GM12878 (cell line): ENCODE measurements around the gene COX6B1. TPM values are rescaled to one million over a fixed set of nuclear protein-coding genes. Genes with fewer than 3 reads are reported as not detected.

Source experiments
- CEBPB ChIP-seq, 2 experiments: fragments of 150-350 bp in 1 of 2; IDR thresholded peaks; 2 replicates each; pipeline ENCODE4 v1.6.1; 2012 to 2014; ENCODE audit warnings: low read depth in 2 of 2, low read length in 2 of 2, borderline replicate concordance in 1 of 2, inconsistent platforms in 1 of 2
- FOXK2 ChIP-seq: fragments of 450-650 bp; IDR thresholded peaks from 2 replicates; pipeline ENCODE4 v1.6.1; 2017; ENCODE audit warnings: mild to moderate bottlenecking, moderate library complexity
- FOXM1 ChIP-seq: IDR thresholded peaks from 2 replicates; pipeline ENCODE4 v1.6.1; 2012; ENCODE audit warnings: low read depth, mild to moderate bottlenecking, inconsistent platforms, low read length, moderate library complexity
- GABPA ChIP-seq: IDR thresholded peaks from 2 replicates; pipeline ENCODE4 v1.6.1; 2014; ENCODE audit warnings: antibody characterized with exemption, low read depth, mild to moderate bottlenecking, inconsistent platforms
- HDAC2 ChIP-seq: fragments of 200-600 bp; sonication (generic); IDR thresholded peaks from 2 replicates; pipeline ENCODE4 v1.6.1; 2017
- IRF4 ChIP-seq: IDR thresholded peaks from 2 replicates; pipeline ENCODE4 v1.6.1; 2011; ENCODE audit warnings: low read depth, low read length
- JUND ChIP-seq: IDR thresholded peaks from 2 replicates; pipeline ENCODE4 v1.6.1; 2012; ENCODE audit warnings: low read depth, mild to moderate bottlenecking, low read length, improper control_type of control experiment, moderate library complexity
- LARP7 ChIP-seq: fragments of 450-650 bp; IDR thresholded peaks from 2 replicates; pipeline ENCODE4 v1.6.1; 2017; ENCODE audit warnings: mild to moderate bottlenecking
- MTA2 ChIP-seq: fragments of 450-650 bp; IDR thresholded peaks from 2 replicates; pipeline ENCODE4 v1.6.1; 2016; ENCODE audit warnings: low read depth, mild to moderate bottlenecking, moderate library complexity
- MXI1 ChIP-seq: fragments of 150-350 bp; IDR thresholded peaks from 2 replicates; pipeline ENCODE4 v1.6.1; 2011; ENCODE audit warnings: low read depth, mild to moderate bottlenecking, inconsistent platforms, low read length, improper control_type of control experiment
- PAX5 ChIP-seq: IDR thresholded peaks from 2 replicates; pipeline ENCODE4 v1.6.1; 2011; ENCODE audit warnings: low read depth, low read length, borderline replicate concordance
- SIN3A ChIP-seq: IDR thresholded peaks from 2 replicates; pipeline ENCODE4 v1.6.1; 2012; ENCODE audit warnings: low read depth, low read length, improper control_type of control experiment
- SMAD5 ChIP-seq: IDR thresholded peaks from 2 replicates; pipeline ENCODE4 v1.6.1; 2016; ENCODE audit warnings: antibody characterized with exemption, low read depth
- TAF1 ChIP-seq: IDR thresholded peaks from 2 replicates; pipeline ENCODE4 v1.6.1; 2011; ENCODE audit warnings: mild to moderate bottlenecking, low read depth, low read length, borderline replicate concordance
- TCF3 ChIP-seq: IDR thresholded peaks from 2 replicates; pipeline ENCODE4 v1.6.1; 2012; ENCODE audit warnings: low read depth, mild to moderate bottlenecking, low read length, borderline replicate concordance; ENCODE audit not compliant: insufficient read depth
- ZBED1 ChIP-seq: IDR thresholded peaks from 2 replicates; pipeline ENCODE4 v1.6.1; 2016; ENCODE audit warnings: borderline replicate concordance
- ZNF217 ChIP-seq: fragments of 450-650 bp; IDR thresholded peaks from 2 replicates; pipeline ENCODE4 v1.6.1; 2017; ENCODE audit warnings: antibody characterized with exemption, mild to moderate bottlenecking
- ZNF622 ChIP-seq: fragments of 450-650 bp; IDR thresholded peaks from 2 replicates; pipeline ENCODE4 v1.6.1; 2017; ENCODE audit warnings: mild to moderate bottlenecking, inconsistent platforms
- polyA plus RNA-seq, 11 experiments: library from polyadenylated mRNA; depleted of rRNA in 4 of 11; unstranded in 6 of 11; stranded (reverse) in 5 of 11; fragments of >200 nt; fragmentation: Nextera tagmentation in 4 of 11; fragmentation: Illumina TruSeq in 1 of 11; extraction: Ambion mirVana in 4 of 11; extraction: Trizol in 1 of 11; gene quantifications; 1 replicate in 1 of 11; 2 replicates in 10 of 11; pipeline versions ENCODE4 v1.2.1 to v1.2.3, GENCODE V29; 2011 to 2016; ENCODE audit warnings: inconsistent platforms in 2 of 11, missing spikeins in 2 of 11, low read depth in 1 of 11
- total RNA-seq, 4 experiments: library from RNA; depleted of rRNA in 3 of 4; stranded (reverse); fragments of >200 nt in 3 of 4; fragmentation: Illumina TruSeq in 1 of 4; extraction: Trizol in 1 of 4; gene quantifications; 2 replicates each; pipeline versions ENCODE4 v1.2.1 to v1.2.3, GENCODE V29; 2013 to 2021
- TF ChIP-seq, protein P1 (sequence below): IDR thresholded peaks from 2 replicates; pipeline ENCODE4 v1.6.1; 2012; ENCODE audit warnings: improper control_type of control experiment, low read depth, low read length; ENCODE audit not compliant: insufficient replicate concordance
- TF ChIP-seq, protein P2 (sequence below): fragments of 450-650 bp; formaldehyde crosslinking; IDR thresholded peaks from 2 replicates; pipeline ENCODE4 v1.4.0; 2020; ENCODE audit warnings: mild to moderate bottlenecking, moderate library complexity
- TF ChIP-seq, protein P3 (sequence below): IDR thresholded peaks from 2 replicates; pipeline ENCODE4 v1.6.1; 2011; ENCODE audit warnings: low read depth, low read length, improper control_type of control experiment, borderline replicate concordance

Gene COX6B1
- total and polyA plus RNA-seq, 10 of the 15 experiments (the other 5 are each of a cell fraction or from before 2014, with no cell fraction given) = 500 to 1,700 (median 862) TPM

DNA sequence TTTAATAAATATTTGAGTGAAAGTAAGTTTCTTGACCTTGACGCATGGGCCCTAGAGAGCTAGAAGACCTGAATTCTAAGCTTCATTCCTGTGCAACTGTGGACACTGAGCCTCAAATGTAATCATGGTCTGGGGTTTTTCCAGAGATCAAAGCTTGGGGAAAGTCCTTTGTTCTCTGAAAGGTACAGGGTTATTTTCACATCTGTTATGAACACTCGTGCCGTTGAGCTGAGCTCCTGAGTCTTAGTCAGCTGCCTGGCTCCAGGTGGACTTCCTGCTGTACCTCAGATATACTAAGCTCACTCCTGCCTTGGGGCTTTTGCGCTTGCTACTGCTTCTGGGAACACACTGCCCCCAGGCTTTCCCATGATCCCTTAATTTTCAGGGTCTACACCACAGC, 48.7 kb downstream of the COX6B1 start (continued):
- TF ChIP-seq, protein P1, sequence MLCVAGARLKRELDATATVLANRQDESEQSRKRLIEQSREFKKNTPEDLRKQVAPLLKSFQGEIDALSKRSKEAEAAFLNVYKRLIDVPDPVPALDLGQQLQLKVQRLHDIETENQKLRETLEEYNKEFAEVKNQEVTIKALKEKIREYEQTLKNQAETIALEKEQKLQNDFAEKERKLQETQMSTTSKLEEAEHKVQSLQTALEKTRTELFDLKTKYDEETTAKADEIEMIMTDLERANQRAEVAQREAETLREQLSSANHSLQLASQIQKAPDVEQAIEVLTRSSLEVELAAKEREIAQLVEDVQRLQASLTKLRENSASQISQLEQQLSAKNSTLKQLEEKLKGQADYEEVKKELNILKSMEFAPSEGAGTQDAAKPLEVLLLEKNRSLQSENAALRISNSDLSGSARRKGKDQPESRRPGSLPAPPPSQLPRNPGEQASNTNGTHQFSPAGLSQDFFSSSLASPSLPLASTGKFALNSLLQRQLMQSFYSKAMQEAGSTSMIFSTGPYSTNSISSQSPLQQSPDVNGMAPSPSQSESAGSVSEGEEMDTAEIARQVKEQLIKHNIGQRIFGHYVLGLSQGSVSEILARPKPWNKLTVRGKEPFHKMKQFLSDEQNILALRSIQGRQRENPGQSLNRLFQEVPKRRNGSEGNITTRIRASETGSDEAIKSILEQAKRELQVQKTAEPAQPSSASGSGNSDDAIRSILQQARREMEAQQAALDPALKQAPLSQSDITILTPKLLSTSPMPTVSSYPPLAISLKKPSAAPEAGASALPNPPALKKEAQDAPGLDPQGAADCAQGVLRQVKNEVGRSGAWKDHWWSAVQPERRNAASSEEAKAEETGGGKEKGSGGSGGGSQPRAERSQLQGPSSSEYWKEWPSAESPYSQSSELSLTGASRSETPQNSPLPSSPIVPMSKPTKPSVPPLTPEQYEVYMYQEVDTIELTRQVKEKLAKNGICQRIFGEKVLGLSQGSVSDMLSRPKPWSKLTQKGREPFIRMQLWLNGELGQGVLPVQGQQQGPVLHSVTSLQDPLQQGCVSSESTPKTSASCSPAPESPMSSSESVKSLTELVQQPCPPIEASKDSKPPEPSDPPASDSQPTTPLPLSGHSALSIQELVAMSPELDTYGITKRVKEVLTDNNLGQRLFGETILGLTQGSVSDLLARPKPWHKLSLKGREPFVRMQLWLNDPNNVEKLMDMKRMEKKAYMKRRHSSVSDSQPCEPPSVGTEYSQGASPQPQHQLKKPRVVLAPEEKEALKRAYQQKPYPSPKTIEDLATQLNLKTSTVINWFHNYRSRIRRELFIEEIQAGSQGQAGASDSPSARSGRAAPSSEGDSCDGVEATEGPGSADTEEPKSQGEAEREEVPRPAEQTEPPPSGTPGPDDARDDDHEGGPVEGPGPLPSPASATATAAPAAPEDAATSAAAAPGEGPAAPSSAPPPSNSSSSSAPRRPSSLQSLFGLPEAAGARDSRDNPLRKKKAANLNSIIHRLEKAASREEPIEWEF = no peak
- TF ChIP-seq JUND (no peak), SMAD5 (no peak), PAX5 (no peak; the same call in 1 of the 2 replicates), TCF3 (no peak), LARP7 (no peak), FOXK2 (no peak; the same call in 1 of the 2 replicates), CEBPB (IDR thresholded peaks at IDR 0.05; ENCODE audit: borderline replicate concordance in 1 of 2, low read depth in 2 of 2, low read length in 2 of 2) (no peak), ZNF622 (no peak), SIN3A (no peak), ZBED1 (peak; percentile 64; the same call in 1 of the 2 replicates), FOXM1 (peak; percentile 50; the same call in 1 of the 2 replicates), GABPA (no peak), HDAC2 (no peak), MTA2 (no peak; the same call in 1 of the 2 replicates), MXI1 (no peak), ZNF217 (0 out of 2 replicates have a peak, but pooled peaks have one; percentile 19), TAF1 (no peak), IRF4 (peak; percentile 64; the same call in 1 of the 2 replicates)
- TF ChIP-seq, protein P2, sequence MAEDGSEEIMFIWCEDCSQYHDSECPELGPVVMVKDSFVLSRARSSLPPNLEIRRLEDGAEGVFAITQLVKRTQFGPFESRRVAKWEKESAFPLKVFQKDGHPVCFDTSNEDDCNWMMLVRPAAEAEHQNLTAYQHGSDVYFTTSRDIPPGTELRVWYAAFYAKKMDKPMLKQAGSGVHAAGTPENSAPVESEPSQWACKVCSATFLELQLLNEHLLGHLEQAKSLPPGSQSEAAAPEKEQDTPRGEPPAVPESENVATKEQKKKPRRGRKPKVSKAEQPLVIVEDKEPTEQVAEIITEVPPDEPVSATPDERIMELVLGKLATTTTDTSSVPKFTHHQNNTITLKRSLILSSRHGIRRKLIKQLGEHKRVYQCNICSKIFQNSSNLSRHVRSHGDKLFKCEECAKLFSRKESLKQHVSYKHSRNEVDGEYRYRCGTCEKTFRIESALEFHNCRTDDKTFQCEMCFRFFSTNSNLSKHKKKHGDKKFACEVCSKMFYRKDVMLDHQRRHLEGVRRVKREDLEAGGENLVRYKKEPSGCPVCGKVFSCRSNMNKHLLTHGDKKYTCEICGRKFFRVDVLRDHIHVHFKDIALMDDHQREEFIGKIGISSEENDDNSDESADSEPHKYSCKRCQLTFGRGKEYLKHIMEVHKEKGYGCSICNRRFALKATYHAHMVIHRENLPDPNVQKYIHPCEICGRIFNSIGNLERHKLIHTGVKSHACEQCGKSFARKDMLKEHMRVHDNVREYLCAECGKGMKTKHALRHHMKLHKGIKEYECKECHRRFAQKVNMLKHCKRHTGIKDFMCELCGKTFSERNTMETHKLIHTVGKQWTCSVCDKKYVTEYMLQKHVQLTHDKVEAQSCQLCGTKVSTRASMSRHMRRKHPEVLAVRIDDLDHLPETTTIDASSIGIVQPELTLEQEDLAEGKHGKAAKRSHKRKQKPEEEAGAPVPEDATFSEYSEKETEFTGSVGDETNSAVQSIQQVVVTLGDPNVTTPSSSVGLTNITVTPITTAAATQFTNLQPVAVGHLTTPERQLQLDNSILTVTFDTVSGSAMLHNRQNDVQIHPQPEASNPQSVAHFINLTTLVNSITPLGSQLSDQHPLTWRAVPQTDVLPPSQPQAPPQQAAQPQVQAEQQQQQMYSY = no peak
- TF ChIP-seq, protein P3, sequence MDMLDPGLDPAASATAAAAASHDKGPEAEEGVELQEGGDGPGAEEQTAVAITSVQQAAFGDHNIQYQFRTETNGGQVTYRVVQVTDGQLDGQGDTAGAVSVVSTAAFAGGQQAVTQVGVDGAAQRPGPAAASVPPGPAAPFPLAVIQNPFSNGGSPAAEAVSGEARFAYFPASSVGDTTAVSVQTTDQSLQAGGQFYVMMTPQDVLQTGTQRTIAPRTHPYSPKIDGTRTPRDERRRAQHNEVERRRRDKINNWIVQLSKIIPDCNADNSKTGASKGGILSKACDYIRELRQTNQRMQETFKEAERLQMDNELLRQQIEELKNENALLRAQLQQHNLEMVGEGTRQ = no peak; the same call in 1 of the 2 replicates
